Trophoblast cell (in vitro differentiated cells and primary cell): ENCODE measurements around the gene LDLRAD4.
A peak's percentile ranks its signal among the peaks of the same experiment; 100 is the strongest.

ENCODE experiments used
- DNase-seq, 2 donors: peaks; one replicate each; pipeline ENCODE4 v3.0.0-alpha.2; 2016
- H2AFZ ChIP-seq: 2 replicates; pipeline ENCODE4 v1.6.1; 2013; ENCODE audit warnings: low read length, moderate library complexity, mild to moderate bottlenecking; ENCODE audit not compliant: insufficient read depth, poor library complexity
- H2AK5ac ChIP-seq: 2 replicates; pipeline ENCODE4 v1.6.1; 2013; ENCODE audit warnings: mild to moderate bottlenecking, low read length
- H2BK120ac ChIP-seq: 2 replicates; pipeline ENCODE4 v1.6.1; 2013; ENCODE audit warnings: low read length, mild to moderate bottlenecking, moderate library complexity; ENCODE audit not compliant: insufficient read depth, poor library complexity
- H2BK12ac ChIP-seq: 2 replicates; pipeline ENCODE4 v1.6.1; 2013; ENCODE audit warnings: mild to moderate bottlenecking, low read length, moderate library complexity
- H2BK5ac ChIP-seq: 2 replicates; pipeline ENCODE4 v1.6.1; 2013; ENCODE audit warnings: low read length, low read depth, moderate library complexity, mild to moderate bottlenecking; ENCODE audit not compliant: poor library complexity
- H3K14ac ChIP-seq: 2 replicates; pipeline ENCODE4 v1.6.1; 2013; ENCODE audit warnings: mild to moderate bottlenecking, low read length
- H3K18ac ChIP-seq: 2 replicates; pipeline ENCODE4 v1.6.1; 2013; ENCODE audit warnings: mild to moderate bottlenecking, low read length
- H3K23ac ChIP-seq: 2 replicates; pipeline ENCODE4 v1.6.1; 2013; ENCODE audit warnings: low read length
- H3K27ac ChIP-seq: 2 replicates; pipeline ENCODE4 v1.5.1; 2013; ENCODE audit warnings: low read depth, mild to moderate bottlenecking, inconsistent platforms, low read length, moderate library complexity
- H3K27me3 ChIP-seq: 2 replicates; pipeline ENCODE4 v1.6.1; 2013; ENCODE audit warnings: inconsistent platforms, mild to moderate bottlenecking, low read length, moderate library complexity; ENCODE audit not compliant: insufficient read depth
- H3K36me3 ChIP-seq, 2 experiments: 1 replicate in 1 of 2; 2 replicates in 1 of 2; pipeline ENCODE4 v1.6.1; 2013; ENCODE audit warnings: low read length in 2 of 2, mild to moderate bottlenecking in 2 of 2, moderate library complexity in 1 of 2; ENCODE audit not compliant: insufficient read depth in 2 of 2, control insufficient read depth in 1 of 2
- H3K4ac ChIP-seq: 2 replicates; pipeline ENCODE4 v1.6.1; 2013; ENCODE audit warnings: low read depth, mild to moderate bottlenecking, low read length, moderate library complexity
- H3K4me1 ChIP-seq, 2 experiments: 1 replicate in 1 of 2; 2 replicates in 1 of 2; pipeline ENCODE4 v1.6.1; 2013; ENCODE audit warnings: low read length in 2 of 2, mild to moderate bottlenecking in 2 of 2, moderate library complexity in 1 of 2; ENCODE audit not compliant: insufficient read depth in 2 of 2, control insufficient read depth in 1 of 2
- H3K4me2 ChIP-seq: 2 replicates; pipeline ENCODE4 v1.6.1; 2013; ENCODE audit warnings: inconsistent platforms, mild to moderate bottlenecking, low read length, moderate library complexity
- H3K4me3 ChIP-seq: 2 replicates; pipeline ENCODE4 v1.5.1; 2013; ENCODE audit warnings: mild to moderate bottlenecking, low read depth, low read length, inconsistent platforms
- H3K79me1 ChIP-seq: one replicate; pipeline ENCODE4 v1.6.1; 2013; ENCODE audit warnings: low read length
- H3K79me2 ChIP-seq: 2 replicates; pipeline ENCODE4 v1.6.1; 2013; ENCODE audit warnings: low read length, mild to moderate bottlenecking; ENCODE audit not compliant: control insufficient read depth, insufficient read depth, poor library complexity
- H3K9ac ChIP-seq: 2 replicates; pipeline ENCODE4 v1.6.1; 2013; ENCODE audit warnings: mild to moderate bottlenecking, low read length
- H3K9me3 ChIP-seq: 2 replicates; pipeline ENCODE4 v1.6.1; 2013; ENCODE audit warnings: low read depth, mild to moderate bottlenecking, control low read depth, inconsistent platforms, low read length; ENCODE audit not compliant: insufficient read depth
- H4K12ac ChIP-seq: 2 replicates; pipeline ENCODE4 v1.6.1; 2013; ENCODE audit warnings: low read depth, mild to moderate bottlenecking, low read length, moderate library complexity
- H4K8ac ChIP-seq: 2 replicates; pipeline ENCODE4 v1.6.1; 2013; ENCODE audit warnings: low read depth, mild to moderate bottlenecking, low read length, moderate library complexity
- H4K91ac ChIP-seq: one replicate; pipeline ENCODE4 v1.6.1; 2013; ENCODE audit warnings: low read depth, mild to moderate bottlenecking, low read length, moderate library complexity
- WGBS: extraction: QIAGEN DNeasy Blood & Tissue Kit; methylation state at CpG from one replicate; pipeline ENCODE4 v1.1.7; 2013; ENCODE audit warnings: missing lambda C conversion rate; ENCODE audit not compliant: insufficient read length, insufficient coverage; ENCODE audit errors: extremely low coverage; 5-methylcytosine and 5-hydroxymethylcytosine counted together

LDLRAD4 gene

DNA sequence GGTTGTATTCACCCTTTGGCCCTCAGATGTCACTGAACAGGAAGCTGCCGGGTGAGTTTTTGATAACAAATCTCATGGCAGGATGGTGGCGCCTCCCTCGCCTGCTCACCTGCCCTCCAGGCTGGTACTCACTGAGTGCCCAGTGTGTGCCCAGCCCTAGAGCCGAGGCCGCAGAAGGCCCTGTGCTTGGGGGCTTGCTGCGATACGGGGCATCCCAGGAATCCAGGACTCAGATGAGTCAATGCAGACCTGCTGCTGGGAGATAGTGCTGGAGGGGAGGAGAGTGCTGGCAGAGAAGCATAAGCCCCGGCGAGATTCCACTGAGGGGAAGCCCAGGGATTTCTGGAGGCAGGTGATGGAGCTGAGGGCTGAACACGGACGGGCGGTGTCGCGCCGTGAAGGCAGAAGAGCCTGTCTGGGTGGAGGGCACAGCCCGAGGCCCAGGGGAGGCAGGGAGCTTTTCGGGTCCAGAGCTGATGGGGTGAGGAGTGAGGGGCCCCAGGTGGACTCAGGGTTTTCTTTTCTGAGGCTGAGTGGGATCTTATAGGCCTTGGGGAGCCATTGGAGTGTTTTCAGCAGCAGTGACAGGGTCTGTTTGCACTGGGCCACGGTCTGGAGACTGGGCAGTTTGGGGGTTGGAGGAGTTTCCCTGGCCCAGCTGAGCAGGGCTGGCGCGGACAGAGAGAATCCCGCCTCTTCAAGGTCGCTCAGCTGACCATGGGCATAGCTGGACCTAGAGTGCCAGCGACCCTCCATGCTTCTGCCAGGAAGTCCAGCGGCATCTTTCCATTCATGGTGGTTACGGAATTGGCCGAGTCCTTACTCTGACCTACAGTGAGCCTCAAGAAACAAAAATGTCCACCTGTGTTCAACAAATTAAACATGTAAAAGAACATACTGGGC lies 35.5 kb downstream of the LDLRAD4 start:
- H2BK12ac ChIP-seq, result no peak overlapping the region
- no peak overlapping the region for H2AFZ ChIP-seq
- H4K8ac ChIP-seq, result no peak overlapping the region
- H4K91ac ChIP-seq, result no peak overlapping the region
- H2BK120ac ChIP-seq, result no peak overlapping the region
- no peak overlapping the region for H2BK5ac ChIP-seq
- no peak overlapping the region for H3K4me3 ChIP-seq
- peaks cover 2% of the 10 kb centered on the region for H3K9me3 ChIP-seq
- no peak overlapping the region for H3K18ac ChIP-seq
- H3K23ac ChIP-seq, result peak overlapping the region; percentile 22
- H3K36me3 ChIP-seq, result no peaks in the 10 kb centered on the region
- no peak overlapping the region for H2AK5ac ChIP-seq
- peaks cover 0 to 1% of the 10 kb centered on the region in 2 experiments for H3K4me1 ChIP-seq
- H3K27ac ChIP-seq, result no peak overlapping the region
- H3K79me1 ChIP-seq, result no peaks in the 10 kb centered on the region
- H4K12ac ChIP-seq, result no peak overlapping the region
- H3K4ac ChIP-seq, result no peak overlapping the region
- no peak overlapping the region for H3K14ac ChIP-seq
- H3K4me2 ChIP-seq, result no peak overlapping the region
- H3K9ac ChIP-seq, result no peak overlapping the region
- no peak for DNase-seq
- H3K27me3 ChIP-seq, result no peaks in the 10 kb centered on the region
- WGBS, result no CpG with 5 or more reads among the region's 26 CpGs
- H3K79me2 ChIP-seq, result no peaks in the 10 kb centered on the region

DNA sequence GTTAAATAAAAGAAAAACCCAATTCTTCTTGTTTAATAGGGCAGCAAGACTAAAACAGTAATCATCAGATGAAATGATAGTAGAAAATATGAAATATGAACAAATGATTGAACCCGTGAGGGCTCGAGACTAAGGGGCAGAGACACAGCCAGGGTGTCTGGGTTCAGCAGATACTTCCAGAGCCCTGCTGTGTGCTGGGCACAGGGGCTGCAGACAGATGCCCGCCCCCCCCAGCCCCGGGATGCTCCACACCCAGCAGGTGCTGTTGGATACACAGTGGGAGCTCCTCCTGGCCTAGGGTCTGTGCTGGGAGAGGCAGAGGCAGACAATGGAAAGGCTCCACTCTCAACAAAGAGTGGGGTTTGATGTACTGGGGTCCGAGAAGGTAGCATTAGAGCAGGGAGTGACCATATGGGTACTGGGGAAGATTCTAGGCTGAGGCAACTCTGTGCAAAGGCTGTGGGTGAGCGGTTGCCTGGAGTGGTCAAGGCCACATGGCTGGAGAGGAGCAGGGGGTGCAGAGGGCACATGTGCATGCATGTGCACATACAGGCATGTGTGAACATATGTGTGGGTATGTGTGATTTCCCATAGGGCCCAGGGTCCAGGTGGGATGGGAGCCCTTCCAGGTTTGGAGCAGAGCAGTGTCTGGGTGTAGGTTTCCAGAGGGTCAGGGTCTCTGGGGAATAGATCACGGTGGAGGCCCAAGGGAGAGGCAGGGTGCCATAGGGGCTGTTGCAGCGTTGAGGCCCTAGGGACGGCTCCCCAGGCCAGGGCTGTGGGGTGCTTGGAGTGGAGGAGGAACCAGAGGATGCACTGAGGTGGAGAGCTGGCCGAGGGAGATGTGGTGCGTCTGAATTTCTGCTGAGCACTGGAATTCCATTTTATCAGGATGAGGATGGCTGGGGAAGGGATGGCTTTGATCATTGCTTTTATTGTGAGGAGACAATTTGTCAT lies 36.7 kb downstream of the LDLRAD4 start:
- Histone ChIP-seq H3K9ac (no peak overlapping the region), H3K27me3 (no peaks in the 10 kb centered on the region), H2BK5ac (no peak overlapping the region), H3K9me3 (peaks cover 2% of the 10 kb centered on the region), H3K14ac (no peak overlapping the region), H4K12ac (no peak overlapping the region), H4K91ac (no peak overlapping the region), H3K27ac (no peak overlapping the region), H2AFZ (no peak overlapping the region), H3K23ac (no peak overlapping the region), H3K4me3 (no peak overlapping the region), H3K18ac (no peak overlapping the region), H3K79me1 (no peaks in the 10 kb centered on the region), H4K8ac (no peak overlapping the region), H2BK120ac (no peak overlapping the region), H3K79me2 (no peaks in the 10 kb centered on the region), H3K4me1 (peaks cover 0 to 2% of the 10 kb centered on the region in 2 experiments), H2BK12ac (no peak overlapping the region), H3K4me2 (no peak overlapping the region), H3K36me3 (no peaks in the 10 kb centered on the region), H3K4ac (no peak overlapping the region), H2AK5ac (no peak overlapping the region)
- no CpG with 5 or more reads among the region's 11 CpGs for WGBS
- DNase-seq, result no peak

DNA sequence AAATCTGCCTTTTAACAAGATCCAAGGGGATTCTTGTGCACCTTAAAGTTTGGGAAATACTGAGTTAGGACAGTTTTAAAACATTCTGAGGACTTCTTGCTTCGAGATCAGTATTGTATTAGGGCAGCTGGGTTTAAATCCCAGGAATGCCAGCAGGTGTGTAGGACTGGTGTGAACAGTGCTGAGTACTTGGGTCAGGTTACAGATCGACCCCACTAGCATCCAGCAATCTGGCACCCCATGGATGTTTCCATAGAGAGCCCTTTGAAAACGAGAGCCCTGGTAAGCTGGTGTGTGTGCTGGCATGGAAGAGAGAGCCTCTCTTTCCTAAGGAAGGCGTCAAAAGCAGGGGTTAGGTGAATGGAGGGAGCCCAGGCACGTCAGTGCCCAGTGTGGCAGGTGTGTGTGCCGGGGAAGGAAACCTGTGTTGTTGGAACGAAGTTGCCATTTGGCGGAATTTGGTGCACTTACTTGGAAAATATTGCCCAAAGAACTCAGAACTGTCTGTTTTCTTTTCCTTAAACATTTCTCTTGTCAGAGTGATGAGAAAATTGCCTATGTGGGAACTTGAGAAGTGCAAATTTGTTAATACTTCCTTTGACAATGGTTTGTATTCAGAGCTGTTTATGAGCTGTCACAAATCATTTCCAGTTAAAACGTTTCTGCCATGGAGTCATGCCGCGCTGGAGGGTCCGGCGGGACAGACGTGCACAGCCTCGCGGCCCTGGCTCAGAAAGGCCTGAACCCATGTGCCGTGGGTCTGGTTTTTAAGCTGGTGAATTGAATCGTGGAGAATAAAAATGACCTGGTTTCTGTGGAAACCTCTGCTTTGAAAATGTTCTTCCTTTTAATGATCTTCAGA lies 38.1 kb downstream of the LDLRAD4 start:
- H3K4me1 ChIP-seq, result peaks cover 0 to 2% of the 10 kb centered on the region in 2 experiments
- no peaks in the 10 kb centered on the region for H3K36me3 ChIP-seq
- H3K4me2 ChIP-seq, result no peak overlapping the region
- H4K8ac ChIP-seq, result no peak overlapping the region
- H3K9me3 ChIP-seq, result peaks cover 2% of the 10 kb centered on the region
- no peak overlapping the region for H3K18ac ChIP-seq
- H4K91ac ChIP-seq, result no peak overlapping the region
- H3K4ac ChIP-seq, result no peak overlapping the region
- H2AFZ ChIP-seq, result no peak overlapping the region
- H3K14ac ChIP-seq, result no peak overlapping the region
- no peak for DNase-seq
- H4K12ac ChIP-seq, result no peak overlapping the region
- no peaks in the 10 kb centered on the region for H3K79me1 ChIP-seq
- H3K79me2 ChIP-seq, result no peaks in the 10 kb centered on the region
- H3K9ac ChIP-seq, result no peak overlapping the region
- no peak overlapping the region for H3K4me3 ChIP-seq
- H3K27ac ChIP-seq, result no peak overlapping the region
- no peak overlapping the region for H2AK5ac ChIP-seq
- H3K27me3 ChIP-seq, result no peaks in the 10 kb centered on the region
- no peak overlapping the region for H3K23ac ChIP-seq
- H2BK5ac ChIP-seq, result no peak overlapping the region
- no CpG with 5 or more reads among the region's 18 CpGs for WGBS
- no peak overlapping the region for H2BK120ac ChIP-seq
- no peak overlapping the region for H2BK12ac ChIP-seq
